HG02840 (cell line): ENCODE data around the gene KRTAP5-6.
"Not testable (repeated sequence)": the region's sequence is repeated elsewhere in the genome, so short reads cannot be mapped to it uniquely, and the experiment has no call there.

Source experiments
- ATAC-seq: cut with Tn5 transposase; IDR thresholded peaks from one replicate; pipeline ENCODE4 v1.9.1; 2021; ENCODE audit warnings: mild to moderate bottlenecking, moderate library complexity, moderate number of reproducible peaks; ENCODE audit not compliant: unreplicated experiment, low FRiP score

Gene KRTAP5-6

GRCh38 chr11:1682225-1682905, 14.6 kb upstream of the KRTAP5-6 start:
- no peak for ATAC-seq

- ATAC-seq, result not testable (repeated sequence)
Observed at GRCh38 chr11:1683216-1683615, 13.8 kb upstream of the KRTAP5-6 start.

- not testable (repeated sequence) for ATAC-seq
Observed at GRCh38 chr11:1683904-1684572, 13.0 kb upstream of the KRTAP5-6 start.

- ATAC-seq, result not testable (repeated sequence)
Observed at GRCh38 chr11:1684886-1685874, 11.8 kb upstream of the KRTAP5-6 start.

GRCh38 chr11:1686220-1686619, 10.8 kb upstream of the KRTAP5-6 start:
- ATAC-seq, result not testable (repeated sequence)

- not testable (repeated sequence) for ATAC-seq
Observed at GRCh38 chr11:1688336-1688947, 8.6 kb upstream of the KRTAP5-6 start.

GRCh38 chr11:1689250-1690166, 7.5 kb upstream of the KRTAP5-6 start:
- ATAC-seq, result not testable (repeated sequence)

GRCh38 chr11:1690167-1691025, 6.6 kb upstream of the KRTAP5-6 start:
- ATAC-seq, result no peak

GRCh38 chr11:1691026-1691877, 5.7 kb upstream of the KRTAP5-6 start:
- no peak for ATAC-seq

GRCh38 chr11:1691878-1692707, 4.9 kb upstream of the KRTAP5-6 start:
- ATAC-seq, result no peak

- no peak for ATAC-seq
Observed at GRCh38 chr11:1692708-1693326, 4.2 kb upstream of the KRTAP5-6 start.

GRCh38 chr11:1693327-1694063, 3.5 kb upstream of the KRTAP5-6 start:
- ATAC-seq, result no peak

- ATAC-seq, result no peak
Observed at GRCh38 chr11:1694064-1694845, 2.7 kb upstream of the KRTAP5-6 start.

GRCh38 chr11:1694846-1695547, 2.0 kb upstream of the KRTAP5-6 start:
- no peak for ATAC-seq
